NT2/D1 (cell line): Measurements from ENCODE around the gene ZNF74.

ENCODE experiments used
- YY1 ChIP-seq: IDR thresholded peaks from 2 replicates; pipeline ENCODE4 v1.6.1; 2011; ENCODE audit not compliant: insufficient read length, insufficient read depth
- ZNF274 ChIP-seq: IDR thresholded peaks from 2 replicates; pipeline ENCODE4 v1.6.1; 2011; ENCODE audit warnings: mild to moderate bottlenecking, low read depth, low read length

DNA sequence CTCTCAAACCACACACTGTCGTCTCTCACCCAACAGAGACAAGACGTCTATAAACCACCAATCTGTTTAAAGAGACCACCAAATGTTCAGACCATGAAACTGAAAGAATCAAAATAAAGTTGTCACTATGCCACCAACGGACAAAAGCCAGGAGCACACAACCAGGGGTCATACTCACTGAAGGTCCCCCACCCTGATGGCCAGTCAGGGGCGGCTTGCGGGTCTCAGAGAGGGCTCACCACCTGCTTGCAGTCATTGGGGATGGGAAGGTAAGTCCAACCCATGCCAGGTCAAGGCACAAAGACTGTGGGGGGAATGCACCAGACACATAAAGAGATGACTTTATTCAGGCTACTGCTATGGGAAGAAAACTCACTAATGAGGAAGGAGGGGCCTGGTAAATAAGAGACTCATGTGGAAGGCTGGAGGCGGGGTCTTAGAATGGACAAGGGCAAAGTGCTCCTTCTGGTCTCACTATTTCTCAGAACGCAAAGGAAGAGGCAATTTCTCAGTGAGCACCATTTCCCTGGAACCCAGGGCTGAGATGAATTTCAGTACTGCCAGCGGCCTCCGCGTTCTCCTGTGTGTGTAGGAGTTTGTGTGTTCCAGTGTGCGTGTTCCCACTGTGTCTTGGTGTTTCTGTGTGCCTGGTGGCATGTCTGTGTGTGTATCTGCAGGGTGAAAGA is 26.3 kb downstream of the ZNF74 start:
- TF ChIP-seq ZNF274, result no peak
- no peak for TF ChIP-seq YY1
